Panc1 (cell line): ENCODE results near the gene NUP58. TPM values are rescaled to one million over a fixed set of nuclear protein-coding genes. Genes with fewer than 3 reads are reported as not detected.

Source experiments
- ATAC-seq: fragments of 200-7000 bp; cut with Tn5 transposase; 2 replicates; pipeline ENCODE4 v1.9.1; 2020; ENCODE audit warnings: mild to moderate bottlenecking, moderate library complexity
- BruUV-seq: library from RNA; stranded (reverse); fragments of 400-500 nt; replicated peaks from 2 replicates; lab custom pipeline; 2021; lab: Mats Ljungman, UMichigan
- CTCF ChIA-PET: fragments of 300-600 bp; sonication (Branson Sonifier 250); formaldehyde crosslinking; loops from one replicate; lab custom pipeline; 2022; ENCODE audit warnings: antibody characterized with exemption; lab: Charles Lee
- POLR2A ChIA-PET: fragments of 300-600 bp; sonication (Branson Sonifier 250); formaldehyde crosslinking; loops from one replicate; lab custom pipeline; 2022; ENCODE audit warnings: antibody characterized with exemption; lab: Charles Lee
- DNase-seq: peaks from one replicate; pipeline ENCODE4 v3.0.0-alpha.2; 2010; ENCODE audit warnings: low read depth, low spot score
- H3K27ac ChIP-seq: 2 replicates; pipeline ENCODE4 v1.5.1; 2011; ENCODE audit warnings: mild to moderate bottlenecking, low read length, inconsistent platforms
- H3K27me3 ChIP-seq: fragments of 200-500 bp; sonication (Bioruptor generic); 2 replicates; pipeline ENCODE4 v1.6.0; 2014; ENCODE audit warnings: low read length, inconsistent platforms; ENCODE audit not compliant: control insufficient read depth, insufficient read depth
- H3K36me3 ChIP-seq: fragments of 200-500 bp; sonication (Bioruptor generic); 2 replicates; pipeline ENCODE4 v1.5.1; 2014; ENCODE audit warnings: inconsistent platforms, mild to moderate bottlenecking, low read length, moderate library complexity; ENCODE audit not compliant: control insufficient read depth, insufficient read depth
- H3K4me1 ChIP-seq: 2 replicates; pipeline ENCODE4 v1.5.1; 2011; ENCODE audit warnings: inconsistent platforms, mild to moderate bottlenecking, low read length, moderate library complexity; ENCODE audit not compliant: control insufficient read depth, insufficient read depth
- H3K4me3 ChIP-seq, 2 experiments: 2 replicates each; pipeline ENCODE4 v1.5.1; 2011 to 2012; ENCODE audit warnings: low read depth in 2 of 2, low read length in 2 of 2, mild to moderate bottlenecking in 2 of 2, inconsistent platforms in 1 of 2, moderate library complexity in 1 of 2
- H3K9me3 ChIP-seq: fragments of 200-500 bp; sonication (Bioruptor generic); 2 replicates; pipeline ENCODE4 v1.5.1; 2014; ENCODE audit warnings: low read depth, mild to moderate bottlenecking, inconsistent platforms, low read length, moderate library complexity; ENCODE audit not compliant: control insufficient read depth, insufficient read depth
- POLR2AphosphoS5 ChIP-seq: IDR thresholded peaks from 2 replicates; pipeline ENCODE4 v1.6.1; 2012; ENCODE audit warnings: mild to moderate bottlenecking, low read depth, low read length, moderate library complexity
- SIN3A ChIP-seq: IDR thresholded peaks from 2 replicates; pipeline ENCODE4 v1.6.1; 2012; ENCODE audit warnings: low read depth, mild to moderate bottlenecking, low read length, moderate library complexity, borderline replicate concordance; ENCODE audit not compliant: insufficient read depth
- TCF7L2 ChIP-seq: IDR thresholded peaks from 2 replicates; pipeline ENCODE4 v1.6.1; 2011; ENCODE audit warnings: mild to moderate bottlenecking, low read depth, low read length, inconsistent platforms
- in situ Hi-C: cut with HindIII; loops from 2 replicates; pipeline ENCODE4 v1.10.0; 2016; ENCODE audit warnings: low sequenced_read_pairs, low pct_unique_long_range_greater_than_20kb
- intact Hi-C: fragments of 100-400 bp; cut with micrococcal nuclease; formaldehyde crosslinking; loops from one replicate; pipeline ENCODE4 v1.10.0; 2022; ENCODE audit not compliant: unreplicated experiment
- total RNA-seq: library from RNA; stranded (reverse); gene quantifications from one replicate; pipeline ENCODE4 v1.2.1, GENCODE V29; 2021; ENCODE audit not compliant: unreplicated experiment
- TF ChIP-seq, protein P1 (sequence below): fragments of 450-650 bp; IDR thresholded peaks from 2 replicates; pipeline ENCODE4 v1.5.1; 2017; ENCODE audit warnings: mild to moderate bottlenecking
- TF ChIP-seq, protein P2 (sequence below), 2 experiments: IDR thresholded peaks; 2 replicates each; pipeline ENCODE4 v1.6.1; 2011 to 2012; ENCODE audit warnings: low read depth in 2 of 2, control low read depth in 1 of 2, low read length in 1 of 2, mild to moderate bottlenecking in 1 of 2, moderate library complexity in 1 of 2; ENCODE audit not compliant: insufficient read depth in 1 of 2

Gene NUP58
- total RNA-seq, 1 experiment from 2014 or later: 40.0 TPM

DNA sequence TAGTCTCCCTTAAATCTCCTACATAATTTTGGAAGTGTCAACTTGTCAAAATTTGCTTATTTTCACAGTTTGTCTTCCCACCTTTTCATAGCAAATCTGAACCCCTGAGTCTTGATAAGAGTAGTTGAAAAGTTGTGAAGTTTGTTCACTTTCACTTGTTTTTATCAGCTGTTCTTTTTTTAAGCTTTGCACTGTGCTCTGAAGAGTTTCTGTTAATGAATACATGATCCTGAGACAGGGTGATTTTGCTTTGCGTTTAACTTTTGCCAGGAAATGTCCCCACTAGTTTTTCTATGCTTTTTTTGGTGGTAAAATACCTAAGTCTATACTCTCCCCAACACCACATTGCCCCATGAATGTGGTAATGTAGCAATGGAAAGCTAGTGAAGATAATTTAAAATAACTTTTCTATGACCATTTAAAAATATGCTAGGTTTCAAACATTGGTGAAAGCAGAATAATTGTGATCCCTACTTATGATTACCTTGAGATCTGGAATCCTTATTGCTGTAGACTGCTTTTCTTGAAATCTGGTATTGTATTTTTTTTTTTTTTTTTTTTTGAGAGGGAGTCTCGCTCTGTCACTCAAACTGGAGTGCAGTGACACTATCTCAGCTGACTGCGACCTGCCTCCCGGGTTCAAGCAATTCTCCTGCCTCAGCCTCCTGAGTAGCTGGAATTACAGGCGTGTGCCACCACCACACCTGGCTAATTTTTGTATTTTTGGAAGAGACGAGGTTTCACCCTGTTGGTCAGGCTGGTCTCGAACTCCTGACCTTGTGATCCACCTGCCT is 5.4 kb downstream of the NUP58 start:
- in situ Hi-C loops (no loop called here), intact Hi-C loops (no loop called here)
- TF ChIP-seq POLR2AphosphoS5 (no peak), TCF7L2 (no peak), SIN3A (no peak)
- TF ChIP-seq, protein P1, sequence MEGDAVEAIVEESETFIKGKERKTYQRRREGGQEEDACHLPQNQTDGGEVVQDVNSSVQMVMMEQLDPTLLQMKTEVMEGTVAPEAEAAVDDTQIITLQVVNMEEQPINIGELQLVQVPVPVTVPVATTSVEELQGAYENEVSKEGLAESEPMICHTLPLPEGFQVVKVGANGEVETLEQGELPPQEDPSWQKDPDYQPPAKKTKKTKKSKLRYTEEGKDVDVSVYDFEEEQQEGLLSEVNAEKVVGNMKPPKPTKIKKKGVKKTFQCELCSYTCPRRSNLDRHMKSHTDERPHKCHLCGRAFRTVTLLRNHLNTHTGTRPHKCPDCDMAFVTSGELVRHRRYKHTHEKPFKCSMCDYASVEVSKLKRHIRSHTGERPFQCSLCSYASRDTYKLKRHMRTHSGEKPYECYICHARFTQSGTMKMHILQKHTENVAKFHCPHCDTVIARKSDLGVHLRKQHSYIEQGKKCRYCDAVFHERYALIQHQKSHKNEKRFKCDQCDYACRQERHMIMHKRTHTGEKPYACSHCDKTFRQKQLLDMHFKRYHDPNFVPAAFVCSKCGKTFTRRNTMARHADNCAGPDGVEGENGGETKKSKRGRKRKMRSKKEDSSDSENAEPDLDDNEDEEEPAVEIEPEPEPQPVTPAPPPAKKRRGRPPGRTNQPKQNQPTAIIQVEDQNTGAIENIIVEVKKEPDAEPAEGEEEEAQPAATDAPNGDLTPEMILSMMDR: no peak
- TF ChIP-seq, protein P2, sequence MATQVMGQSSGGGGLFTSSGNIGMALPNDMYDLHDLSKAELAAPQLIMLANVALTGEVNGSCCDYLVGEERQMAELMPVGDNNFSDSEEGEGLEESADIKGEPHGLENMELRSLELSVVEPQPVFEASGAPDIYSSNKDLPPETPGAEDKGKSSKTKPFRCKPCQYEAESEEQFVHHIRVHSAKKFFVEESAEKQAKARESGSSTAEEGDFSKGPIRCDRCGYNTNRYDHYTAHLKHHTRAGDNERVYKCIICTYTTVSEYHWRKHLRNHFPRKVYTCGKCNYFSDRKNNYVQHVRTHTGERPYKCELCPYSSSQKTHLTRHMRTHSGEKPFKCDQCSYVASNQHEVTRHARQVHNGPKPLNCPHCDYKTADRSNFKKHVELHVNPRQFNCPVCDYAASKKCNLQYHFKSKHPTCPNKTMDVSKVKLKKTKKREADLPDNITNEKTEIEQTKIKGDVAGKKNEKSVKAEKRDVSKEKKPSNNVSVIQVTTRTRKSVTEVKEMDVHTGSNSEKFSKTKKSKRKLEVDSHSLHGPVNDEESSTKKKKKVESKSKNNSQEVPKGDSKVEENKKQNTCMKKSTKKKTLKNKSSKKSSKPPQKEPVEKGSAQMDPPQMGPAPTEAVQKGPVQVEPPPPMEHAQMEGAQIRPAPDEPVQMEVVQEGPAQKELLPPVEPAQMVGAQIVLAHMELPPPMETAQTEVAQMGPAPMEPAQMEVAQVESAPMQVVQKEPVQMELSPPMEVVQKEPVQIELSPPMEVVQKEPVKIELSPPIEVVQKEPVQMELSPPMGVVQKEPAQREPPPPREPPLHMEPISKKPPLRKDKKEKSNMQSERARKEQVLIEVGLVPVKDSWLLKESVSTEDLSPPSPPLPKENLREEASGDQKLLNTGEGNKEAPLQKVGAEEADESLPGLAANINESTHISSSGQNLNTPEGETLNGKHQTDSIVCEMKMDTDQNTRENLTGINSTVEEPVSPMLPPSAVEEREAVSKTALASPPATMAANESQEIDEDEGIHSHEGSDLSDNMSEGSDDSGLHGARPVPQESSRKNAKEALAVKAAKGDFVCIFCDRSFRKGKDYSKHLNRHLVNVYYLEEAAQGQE (IDR thresholded peaks at IDR 0.05; ENCODE audit: insufficient read depth in 1 of 2, low read depth in 2 of 2, low read length in 1 of 2): no peak
- no peak overlapping the region for H3K4me3 ChIP-seq
- ChIA-PET POLR2A (no interaction called here), CTCF (no interaction called here)
- DNase-seq (no peak), ATAC-seq (no peak)
- H3K9me3 ChIP-seq: no peaks in the 10 kb centered on the region
- peaks cover 12% of the 10 kb centered on the region for H3K36me3 ChIP-seq
- no TSS peak for BruUV-seq
- H3K27me3 ChIP-seq: no peaks in the 10 kb centered on the region
- H3K4me1 ChIP-seq: peaks cover 4% of the 10 kb centered on the region; the same call in 1 of the 2 replicates
- no peak overlapping the region for H3K27ac ChIP-seq

DNA sequence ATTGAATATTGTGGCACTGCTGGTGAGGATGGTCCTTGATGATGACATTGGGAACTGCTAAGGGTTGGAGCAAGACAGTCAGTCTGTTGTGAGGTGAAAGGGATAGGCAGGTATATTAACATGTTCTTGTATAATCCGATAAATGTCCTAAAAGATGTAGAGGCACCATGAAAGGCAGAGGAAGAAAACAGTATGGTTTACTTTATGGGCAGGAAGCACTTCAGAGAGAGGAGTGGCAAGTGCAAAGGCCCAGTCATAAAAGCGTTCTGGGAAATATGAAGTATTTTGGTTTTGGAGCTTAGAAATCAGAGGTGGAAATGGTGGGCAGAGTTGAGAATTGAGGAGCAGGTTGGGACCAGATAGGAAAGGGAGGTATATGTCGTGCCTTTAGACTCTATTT is 9.5 kb downstream of the NUP58 start:
- POLR2A ChIA-PET: interaction anchor here (0.5 kb wide), 1 partner anchor 388 kb away, joined by 5 read pairs; a partner anchor contains a TSS

More for the DNA sequence above, 9.5 kb downstream of the NUP58 start:
- DNase-seq (no peak), ATAC-seq (no peak)
- H3K36me3 ChIP-seq: peaks cover 20% of the 10 kb centered on the region
- H3K9me3 ChIP-seq: no peaks in the 10 kb centered on the region
- no TSS peak for BruUV-seq
- CTCF ChIA-PET: no interaction called here
- no peaks in the 10 kb centered on the region for H3K4me1 ChIP-seq
- intact Hi-C loops: no loop called here
- no peak overlapping the region for H3K27ac ChIP-seq
- TF ChIP-seq, protein P1: no peak
- TF ChIP-seq, protein P2 (IDR thresholded peaks at IDR 0.05; ENCODE audit: insufficient read depth in 1 of 2, low read depth in 2 of 2, low read length in 1 of 2): no peak
- TF ChIP-seq SIN3A (no peak), TCF7L2 (no peak), POLR2AphosphoS5 (no peak)
- in situ Hi-C loops: no loop called here
- H3K27me3 ChIP-seq: no peaks in the 10 kb centered on the region
- H3K4me3 ChIP-seq: no peak overlapping the region
